PC-9 (cell line): Measurements from ENCODE around the gene KIAA2012. TPM values are rescaled to one million over a fixed set of nuclear protein-coding genes. Genes with fewer than 3 reads are reported as not detected.

Experiments
- BruUV-seq: library from RNA; stranded (reverse); fragments of 400-500 nt; replicated peaks from 2 replicates; lab custom pipeline; 2021; lab: Mats Ljungman, UMichigan
- CTCF ChIA-PET: fragments of 300-600 bp; sonication (Branson Sonifier 250); formaldehyde crosslinking; loops from one replicate; lab custom pipeline; 2022; ENCODE audit warnings: antibody characterized with exemption; lab: Charles Lee
- POLR2A ChIA-PET: fragments of 300-600 bp; sonication (Branson Sonifier 250); formaldehyde crosslinking; loops from one replicate; lab custom pipeline; 2022; ENCODE audit warnings: antibody characterized with exemption; ENCODE audit not compliant: unreplicated experiment; lab: Charles Lee
- DNase-seq, 2 experiments: peaks; one replicate each; pipeline versions ENCODE4 v3.0.0 to v3.0.0-alpha.2; 2015 to 2022; ENCODE audit warnings: mixed read lengths in 1 of 2
- H2AFZ ChIP-seq: fragments of 200-600 bp; sonication (generic); 2 replicates; pipeline ENCODE4 v1.8.1; 2017; ENCODE audit warnings: antibody characterized with exemption
- H3F3A ChIP-seq: fragments of 200-600 bp; sonication (generic); 2 replicates; pipeline ENCODE4 v1.8.1; 2017; ENCODE audit warnings: antibody characterized with exemption, mild to moderate bottlenecking, low read depth; ENCODE audit not compliant: insufficient read depth
- H3K27ac ChIP-seq: fragments of 200-600 bp; sonication (generic); 2 replicates; pipeline ENCODE4 v1.6.1; 2016; ENCODE audit warnings: mixed run types
- H3K27me3 ChIP-seq: fragments of 200-600 bp; sonication (generic); 2 replicates; pipeline ENCODE4 v1.6.1; 2016; ENCODE audit warnings: low read depth, mixed run types; ENCODE audit not compliant: insufficient read depth
- H3K36me3 ChIP-seq: fragments of 200-600 bp; sonication (generic); 2 replicates; pipeline ENCODE4 v1.6.1; 2016; ENCODE audit warnings: low read depth, mixed run types
- H3K4me1 ChIP-seq: fragments of 200-600 bp; sonication (generic); replicated peaks from 2 replicates; pipeline ENCODE4 v1.6.1; 2016; ENCODE audit warnings: mixed run types; ENCODE audit not compliant: insufficient read depth
- H3K4me2 ChIP-seq: fragments of 200-600 bp; sonication (generic); 2 replicates; pipeline ENCODE4 v1.6.1; 2017; ENCODE audit warnings: mixed run types
- H3K4me3 ChIP-seq: fragments of 200-600 bp; sonication (generic); 2 replicates; pipeline ENCODE4 v1.6.1; 2016; ENCODE audit warnings: mixed run types
- H3K79me2 ChIP-seq: fragments of 200-600 bp; sonication (generic); 2 replicates; pipeline ENCODE4 v1.6.1; 2017; ENCODE audit warnings: low read depth, mixed run types
- H3K9me2 ChIP-seq: fragments of 200-600 bp; sonication (generic); 2 replicates; pipeline ENCODE4 v1.8.1; 2017; ENCODE audit warnings: mild to moderate bottlenecking; ENCODE audit not compliant: insufficient read depth
- H3K9me3 ChIP-seq: fragments of 200-600 bp; sonication (generic); 2 replicates; pipeline ENCODE4 v1.8.1; 2016; ENCODE audit warnings: low read depth; ENCODE audit not compliant: insufficient read depth
- H4K20me1 ChIP-seq: fragments of 200-600 bp; sonication (generic); 2 replicates; pipeline ENCODE4 v1.8.1; 2017; ENCODE audit not compliant: insufficient read depth
- CTCF ChIP-seq: fragments of 200-600 bp; sonication (generic); conservative IDR thresholded peaks from 2 replicates; pipeline ENCODE4 v1.6.1; 2017; ENCODE audit warnings: mixed run types, antibody characterized with exemption, mild to moderate bottlenecking, moderate library complexity
- EZH2 ChIP-seq: fragments of 200-600 bp; sonication (generic); IDR thresholded peaks from 2 replicates; pipeline ENCODE4 v1.8.0; 2017; ENCODE audit warnings: antibody characterized with exemption, low read depth
- intact Hi-C: fragments of 100-400 bp; cut with micrococcal nuclease; formaldehyde crosslinking; loops from one replicate; pipeline ENCODE4 v1.10.0; 2022; ENCODE audit not compliant: unreplicated experiment
- total RNA-seq: library from RNA; stranded (reverse); gene quantifications from 2 replicates; pipeline ENCODE4 v1.2.3, GENCODE V29; 2021

KIAA2012 gene
- total RNA-seq, 1 experiment from 2014 or later, result not detected

DNA sequence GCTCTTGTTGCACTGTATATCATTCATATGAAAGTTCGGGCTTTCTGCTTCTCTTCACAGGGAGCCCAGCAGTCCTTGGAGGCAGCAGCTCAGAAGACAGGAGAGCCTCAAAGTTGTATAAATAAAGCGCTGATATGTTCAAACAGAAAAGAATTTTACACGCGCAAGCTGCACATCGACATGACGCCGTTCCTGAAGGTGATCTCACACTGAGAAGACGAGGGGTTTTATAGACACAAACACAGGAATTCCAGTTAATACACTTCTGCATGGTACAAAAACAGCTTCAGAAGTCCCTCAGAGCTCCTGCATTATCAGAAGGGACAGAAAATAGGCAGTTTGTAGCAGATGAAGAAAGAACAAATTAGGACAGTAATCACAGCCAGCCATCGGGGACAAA is 81.6 kb downstream of the KIAA2012 start:
- no peaks in the 10 kb centered on the region for H3K27me3 ChIP-seq
- TF ChIP-seq CTCF (no peak), EZH2 (no peak)
- H3K36me3 ChIP-seq, result no peaks in the 10 kb centered on the region
- DNase-seq, result no peak
- no peaks in the 10 kb centered on the region for H3K4me1 ChIP-seq
- no peaks in the 10 kb centered on the region for H3K9me3 ChIP-seq
- no peaks in the 10 kb centered on the region for H3K9me2 ChIP-seq
- H3F3A ChIP-seq, result no peaks in the 10 kb centered on the region
- no peak overlapping the region for H3K4me3 ChIP-seq
- intact Hi-C loops, result loop anchor here (5.0 kb wide), 1 partner anchor 292 kb away; no protein-coding TSS in a partner anchor
- POLR2A ChIA-PET, result interaction anchor here (0.6 kb wide), 1 partner anchor 396 kb away, joined by 3 read pairs; no protein-coding TSS in a partner anchor
- no peak overlapping the region for H2AFZ ChIP-seq
- CTCF ChIA-PET, result no interaction called here
- no TSS peak for BruUV-seq
- no peak overlapping the region for H3K4me2 ChIP-seq
- no peaks in the 10 kb centered on the region for H4K20me1 ChIP-seq
- no peak overlapping the region for H3K27ac ChIP-seq
- no peaks in the 10 kb centered on the region for H3K79me2 ChIP-seq

DNA sequence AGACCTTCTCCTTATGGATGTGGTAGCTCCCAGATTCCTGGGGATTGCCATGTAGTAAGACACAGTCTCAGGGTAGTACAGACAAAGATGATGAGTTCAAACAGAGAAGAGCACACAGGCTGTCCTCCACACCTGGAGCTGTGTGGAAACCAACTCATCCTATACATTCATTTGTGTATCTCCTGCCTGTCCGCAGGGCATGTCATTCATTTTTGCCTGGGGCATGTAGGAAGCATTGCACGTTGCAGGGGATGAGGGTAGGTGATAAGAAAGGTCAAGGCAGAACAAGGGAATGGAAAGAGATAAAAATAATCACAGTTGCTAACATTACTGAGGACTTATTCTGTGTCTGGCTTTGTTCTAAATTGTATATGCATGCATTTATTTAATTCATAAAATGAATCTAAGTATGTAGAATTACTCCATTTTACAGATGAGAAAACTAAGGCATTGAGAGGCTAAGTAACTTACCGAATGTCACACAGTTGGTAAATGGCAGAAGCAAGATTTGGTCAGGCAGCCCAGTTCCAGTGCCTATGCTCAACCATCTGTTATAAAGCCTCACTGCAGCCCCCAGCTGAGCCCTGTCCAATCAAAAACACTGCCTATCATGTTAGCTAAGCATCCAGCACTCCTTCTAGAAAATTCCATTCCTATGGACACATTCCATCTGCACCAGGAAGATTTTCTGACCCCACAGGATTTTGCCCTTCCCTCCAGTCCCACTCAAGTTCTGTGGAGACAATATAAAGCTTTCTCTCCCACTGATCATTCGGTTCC is 84.3 kb downstream of the KIAA2012 start:
- intact Hi-C loops, result loop anchor here (5.0 kb wide), 1 partner anchor 295 kb away; no protein-coding TSS in a partner anchor
- Histone ChIP-seq H3K4me2 (no peak overlapping the region), H3F3A (no peaks in the 10 kb centered on the region), H3K27ac (no peak overlapping the region), H4K20me1 (no peaks in the 10 kb centered on the region), H3K79me2 (no peaks in the 10 kb centered on the region), H3K9me3 (no peaks in the 10 kb centered on the region), H2AFZ (no peak overlapping the region), H3K9me2 (no peaks in the 10 kb centered on the region), H3K27me3 (no peaks in the 10 kb centered on the region), H3K36me3 (no peaks in the 10 kb centered on the region), H3K4me1 (no peaks in the 10 kb centered on the region), H3K4me3 (no peak overlapping the region)
- no TSS peak for BruUV-seq
- no peak for DNase-seq
- ChIA-PET POLR2A (no interaction called here), CTCF (no interaction called here)
- no peak for TF ChIP-seq EZH2
- no peak for TF ChIP-seq CTCF

- no peaks in the 10 kb centered on the region for H3K4me1 ChIP-seq
- no peaks in the 10 kb centered on the region for H3K27me3 ChIP-seq
- H4K20me1 ChIP-seq, result no peaks in the 10 kb centered on the region
- H2AFZ ChIP-seq, result no peak overlapping the region
- H3F3A ChIP-seq, result no peaks in the 10 kb centered on the region
- no peak overlapping the region for H3K4me3 ChIP-seq
- ChIA-PET CTCF (no interaction called here), POLR2A (no interaction called here)
- no peak; the same call in 1 of the 2 replicates for TF ChIP-seq CTCF
- TF ChIP-seq EZH2, result no peak
- DNase-seq, result no peak
- no peaks in the 10 kb centered on the region for H3K9me2 ChIP-seq
- intact Hi-C loops, result loop anchor here (5.0 kb wide), 1 partner anchor 296 kb away; no protein-coding TSS in a partner anchor
- H3K79me2 ChIP-seq, result no peaks in the 10 kb centered on the region
- H3K36me3 ChIP-seq, result no peaks in the 10 kb centered on the region
- H3K4me2 ChIP-seq, result no peak overlapping the region
- no peaks in the 10 kb centered on the region for H3K9me3 ChIP-seq
- H3K27ac ChIP-seq, result no peak overlapping the region
- BruUV-seq, result no TSS peak
These were observed 85.7 kb downstream of the KIAA2012 start for GRCh38 chr2:202158796-202159195.
